Measurements from ENCODE around the gene TFEB. TPM values are rescaled to one million over a fixed set of nuclear protein-coding genes. Genes with fewer than 3 reads are reported as not detected.

Gene TFEB
- total RNA-seq, 1 donor from 2014 or later, result 40.7 TPM

GRCh38 chr6:41743406-41744235, 8.2 kb upstream of the TFEB start:
- no peak for ATAC-seq (ENCODE audit: poor library complexity)
- peak; percentile 9 for DNase-seq
- intact Hi-C loops (cut with DNase I), result no loop called here

GRCh38 chr6:41741625-41742490, 6.5 kb upstream of the TFEB start:
- intact Hi-C loops (cut with DNase I), result no loop called here
- ATAC-seq (ENCODE audit: poor library complexity) (no peak), DNase-seq (peak; percentile 38)

GRCh38 chr6:41740366-41741162, 5.2 kb upstream of the TFEB start:
- peak; percentile 28 for DNase-seq
- no peak for ATAC-seq (ENCODE audit: poor library complexity)
- intact Hi-C loops (cut with DNase I), result no loop called here

- no peak for ATAC-seq (ENCODE audit: poor library complexity)
- DNase-seq, result no peak
- intact Hi-C loops (cut with DNase I), result no loop called here
Measured at GRCh38 chr6:41739041-41739440, 3.6 kb upstream of the TFEB start.

GRCh38 chr6:41737591-41738130, 2.3 kb upstream of the TFEB start:
- no peak for DNase-seq
- ATAC-seq (ENCODE audit: poor library complexity), result no peak
- intact Hi-C loops (cut with DNase I), result no loop called here

- no peak for ATAC-seq (ENCODE audit: poor library complexity)
- intact Hi-C loops (cut with DNase I), result no loop called here
- no peak for DNase-seq
Measured at GRCh38 chr6:41736800-41737555, 1.6 kb upstream of the TFEB start.

- no peak for DNase-seq
- ATAC-seq (ENCODE audit: poor library complexity), result no peak
- intact Hi-C loops (cut with DNase I), result no loop called here
Measured at GRCh38 chr6:41736186-41736733, 852 bp upstream of the TFEB start.

- peak; percentile 84 for ATAC-seq (ENCODE audit: poor library complexity)
- peak; percentile 91 for DNase-seq
- intact Hi-C loops (cut with DNase I), result loop anchor here (2.0 kb wide), 1 partner anchor 30 kb away; no protein-coding TSS in a partner anchor
Measured at GRCh38 chr6:41734666-41735426, 562 bp downstream of the TFEB start.

GRCh38 chr6:41733707-41734665, 1.4 kb downstream of the TFEB start:
- DNase-seq (peak; percentile 88), ATAC-seq (ENCODE audit: poor library complexity) (peak; percentile 81)
- intact Hi-C loops (cut with DNase I), result loop anchor here (2.0 kb wide), 1 partner anchor 29 kb away; no protein-coding TSS in a partner anchor

- no peak for DNase-seq
- intact Hi-C loops (cut with DNase I), result no loop called here
Measured at GRCh38 chr6:41733360-41733706, 2.1 kb downstream of the TFEB start.

GRCh38 chr6:41732591-41733359, 2.6 kb downstream of the TFEB start:
- intact Hi-C loops (cut with DNase I), result no loop called here
- ATAC-seq (ENCODE audit: poor library complexity), result no peak
- DNase-seq, result peak; percentile 37

More at GRCh38 chr6:41733360-41733706, 2.1 kb downstream of the TFEB start:
- no peak for ATAC-seq (ENCODE audit: poor library complexity)

- intact Hi-C loops (cut with DNase I), result no loop called here
- ATAC-seq (ENCODE audit: poor library complexity), result no peak
- DNase-seq, result no peak
Measured at GRCh38 chr6:41732149-41732548, 3.3 kb downstream of the TFEB start.

- intact Hi-C loops (cut with DNase I), result no loop called here
- ATAC-seq (ENCODE audit: poor library complexity), result no peak
- peak; percentile 35 for DNase-seq
Measured at GRCh38 chr6:41731561-41732086, 3.8 kb downstream of the TFEB start.

- intact Hi-C loops (cut with DNase I), result no loop called here
- DNase-seq (peak; percentile 24), ATAC-seq (ENCODE audit: poor library complexity) (no peak)
Measured at GRCh38 chr6:41730531-41731436, 4.6 kb downstream of the TFEB start.

Measured in Right ventricle myocardium superior (tissue), 1 donor.